ENCODE data around the gene THOC5. TPM values are rescaled to one million over a fixed set of nuclear protein-coding genes. Genes with fewer than 3 reads are reported as not detected.
"Not testable (repeated sequence)": the region's sequence is repeated elsewhere in the genome, so short reads cannot be mapped to it uniquely, and the experiment has no call there.

The THOC5 gene
- 10 to 100 TPM; 38.4 to 41.3 TPM for total RNA-seq
- polyA plus RNA-seq (ENCODE audit: insufficient read length in 6 of 6) = 10 to 100 TPM; 32.7 to 44.2 (median 37.0) TPM
- long read RNA-seq, donor 1, full-length matches to known transcripts = 3 of 8 reads
- long read RNA-seq, donor 1, partial matches to known transcripts = 5 of 8 reads
- long read RNA-seq, donor 1, other reads (novel, unspliced or antisense) = 0 of 8 reads
- long read RNA-seq, donor 2, partial matches to known transcripts = 0 of 3 reads
- long read RNA-seq, donor 2, other reads (novel, unspliced or antisense) = 0 of 3 reads
- long read RNA-seq, donor 3, full-length matches to known transcripts = 9 of 9 reads
- long read RNA-seq, donor 3, partial matches to known transcripts = 0 of 9 reads
- long read RNA-seq, donor 3, other reads (novel, unspliced or antisense) = 0 of 9 reads
- long read RNA-seq, donor 4, full-length matches to known transcripts = 13 of 23 reads
- long read RNA-seq, donor 4, partial matches to known transcripts = 4 of 23 reads
- long read RNA-seq, donor 4, other reads (novel, unspliced or antisense) = 6 of 23 reads
- long read RNA-seq, donor 5, full-length matches to known transcripts = 3 of 3 reads
- long read RNA-seq, donor 5, partial matches to known transcripts = 0 of 3 reads
- long read RNA-seq, donor 5, other reads (novel, unspliced or antisense) = 0 of 3 reads
- long read RNA-seq, donor 6, full-length matches to known transcripts = 4 of 4 reads
- long read RNA-seq, donor 6, partial matches to known transcripts = 0 of 4 reads
- long read RNA-seq, donor 6, other reads (novel, unspliced or antisense) = 0 of 4 reads
- long read RNA-seq, donor 7, full-length matches to known transcripts = 2 of 2 reads
- long read RNA-seq, donor 7, partial matches to known transcripts = 0 of 2 reads
- long read RNA-seq, donor 7, other reads (novel, unspliced or antisense) = 0 of 2 reads
- long read RNA-seq, donor 8, full-length matches to known transcripts = 3 of 3 reads
- long read RNA-seq, donor 8, partial matches to known transcripts = 0 of 3 reads
- long read RNA-seq, donor 8, other reads (novel, unspliced or antisense) = 0 of 3 reads
- long read RNA-seq, donor 9 = 0 reads
- long read RNA-seq, donor 10, full-length matches to known transcripts = 6 of 11 reads
- long read RNA-seq, donor 10, partial matches to known transcripts = 1 of 11 reads
- long read RNA-seq, donor 10, other reads (novel, unspliced or antisense) = 4 of 11 reads
- long read RNA-seq, donor 11, full-length matches to known transcripts = 3 of 3 reads
- long read RNA-seq, donor 11, partial matches to known transcripts = 0 of 3 reads
- long read RNA-seq, donor 11, other reads (novel, unspliced or antisense) = 0 of 3 reads
- long read RNA-seq, donor 12, partial matches to known transcripts = 0 of 1 reads
- long read RNA-seq, donor 12, other reads (novel, unspliced or antisense) = 0 of 1 reads

DNA sequence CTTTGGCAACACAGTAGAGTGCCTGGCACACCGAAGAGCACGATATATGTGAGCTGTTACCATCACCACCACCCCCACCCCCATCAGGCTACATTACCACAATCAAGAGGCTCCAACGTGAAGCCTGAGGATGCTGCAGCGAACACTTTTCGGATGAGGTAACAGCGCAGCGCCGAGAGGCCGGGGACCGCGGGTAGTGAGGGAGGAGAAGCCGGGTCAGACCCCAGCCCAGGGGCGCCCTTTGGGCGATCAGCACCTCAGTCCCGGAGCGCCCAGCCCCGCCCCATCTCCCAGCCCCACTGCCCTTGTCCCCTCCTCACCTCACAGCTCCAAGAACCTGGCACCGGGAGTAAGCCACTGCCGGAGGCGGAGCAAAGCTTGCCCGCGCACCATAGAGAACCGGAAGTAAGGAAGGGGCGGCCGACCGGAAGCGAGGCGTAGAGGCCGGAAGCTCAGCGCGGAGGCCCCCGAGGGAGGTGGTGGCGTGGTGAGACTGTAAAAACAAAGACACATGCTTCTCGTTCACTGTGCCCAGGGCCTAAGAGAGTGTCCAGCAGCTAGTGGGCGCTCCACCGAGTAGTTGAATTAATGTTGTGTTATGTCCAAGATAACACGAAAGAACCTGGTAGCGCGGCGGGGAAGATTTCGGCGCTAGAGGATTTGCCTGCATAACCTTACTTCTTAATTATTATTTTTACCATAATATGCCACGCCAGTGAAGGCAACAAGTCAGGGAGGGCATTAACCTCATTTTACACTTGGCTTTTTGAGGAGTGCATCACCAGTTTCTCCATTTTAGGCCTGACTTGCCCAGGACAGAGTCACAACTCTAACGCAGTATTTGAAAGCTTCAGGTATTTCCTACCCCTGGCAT lies at the start of gene THOC5:
Gene THOC5 (minus strand): TSS at position 407 of the 874 bp plus-strand sequence. CDS start 4,610 bp downstream, outside the sequence.
- DNase-seq = peak; percentile 92 to 97 (median 96)
- H3K9me3 ChIP-seq = no peaks in the 10 kb centered on the region
- peak within 1 kb of the TSS; percentile 76 to 81 for H3K4me3 ChIP-seq
- intact Hi-C loops (cut with DNase I) = no loop called here
- peak within 1 kb of the TSS; percentile 80 to 87 for H3K27ac ChIP-seq
- no peaks in the 10 kb centered on the region for H3K27me3 ChIP-seq
- ATAC-seq = peak; percentile 98
- peaks cover 6 to 14% of the 10 kb centered on the region in 2 donors for H3K4me1 ChIP-seq
- peaks cover 0 to 38% of the 10 kb centered on the region in 2 donors for H3K36me3 ChIP-seq
- TF ChIP-seq, protein P1, sequence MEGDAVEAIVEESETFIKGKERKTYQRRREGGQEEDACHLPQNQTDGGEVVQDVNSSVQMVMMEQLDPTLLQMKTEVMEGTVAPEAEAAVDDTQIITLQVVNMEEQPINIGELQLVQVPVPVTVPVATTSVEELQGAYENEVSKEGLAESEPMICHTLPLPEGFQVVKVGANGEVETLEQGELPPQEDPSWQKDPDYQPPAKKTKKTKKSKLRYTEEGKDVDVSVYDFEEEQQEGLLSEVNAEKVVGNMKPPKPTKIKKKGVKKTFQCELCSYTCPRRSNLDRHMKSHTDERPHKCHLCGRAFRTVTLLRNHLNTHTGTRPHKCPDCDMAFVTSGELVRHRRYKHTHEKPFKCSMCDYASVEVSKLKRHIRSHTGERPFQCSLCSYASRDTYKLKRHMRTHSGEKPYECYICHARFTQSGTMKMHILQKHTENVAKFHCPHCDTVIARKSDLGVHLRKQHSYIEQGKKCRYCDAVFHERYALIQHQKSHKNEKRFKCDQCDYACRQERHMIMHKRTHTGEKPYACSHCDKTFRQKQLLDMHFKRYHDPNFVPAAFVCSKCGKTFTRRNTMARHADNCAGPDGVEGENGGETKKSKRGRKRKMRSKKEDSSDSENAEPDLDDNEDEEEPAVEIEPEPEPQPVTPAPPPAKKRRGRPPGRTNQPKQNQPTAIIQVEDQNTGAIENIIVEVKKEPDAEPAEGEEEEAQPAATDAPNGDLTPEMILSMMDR (IDR thresholded peaks at IDR 0.05) = peak; percentile 47 to 51

DNA sequence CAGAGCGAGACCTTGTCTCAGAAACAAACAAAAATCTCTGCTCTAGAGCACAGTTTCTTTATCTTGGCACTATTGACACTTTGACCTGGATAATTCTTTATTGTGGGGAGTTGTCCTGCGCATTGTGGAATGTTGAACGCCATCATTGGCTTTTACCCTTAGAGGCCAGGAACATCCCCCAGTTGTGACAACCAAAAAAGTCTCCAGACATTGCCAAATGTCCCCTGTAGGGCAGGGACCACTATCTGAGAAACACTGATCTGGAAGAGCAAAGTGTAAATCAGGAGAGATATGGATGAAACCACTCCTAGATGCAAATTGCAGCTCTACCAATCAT lies 45.1 kb upstream of the THOC5 start:
- TF ChIP-seq, protein P1 (IDR thresholded peaks at IDR 0.05) = no peak
- no peak overlapping the region for H3K4me3 ChIP-seq

GRCh38 chr22:29597871-29598683 lies 44.5 kb upstream of the THOC5 start:
- H3K27ac ChIP-seq; ATAC-seq; H3K4me1 ChIP-seq; H3K4me3 ChIP-seq; H3K27me3 ChIP-seq; intact Hi-C loops (cut with DNase I); H3K9me3 ChIP-seq; DNase-seq; H3K36me3 ChIP-seq: not testable (repeated sequence)

More for the DNA sequence above, 45.1 kb upstream of the THOC5 start:
- no peak for ATAC-seq
- Histone ChIP-seq H3K27ac (no peak overlapping the region), H3K36me3 (no peaks in the 10 kb centered on the region), H3K9me3 (no peaks in the 10 kb centered on the region), H3K4me1 (peaks cover 0 to 6% of the 10 kb centered on the region in 2 donors), H3K27me3 (no peaks in the 10 kb centered on the region)
- intact Hi-C loops (cut with DNase I) = no loop called here
- no peak for DNase-seq

- intact Hi-C loops (cut with DNase I) = no loop called here
- no peak for DNase-seq
- H3K27ac ChIP-seq = peak overlapping the region in 1 of 2 donors; percentile 70
- no peaks in the 10 kb centered on the region for H3K4me1 ChIP-seq
- no peaks in the 10 kb centered on the region for H3K36me3 ChIP-seq
- TF ChIP-seq, protein P1 (IDR thresholded peaks at IDR 0.05) = no peak
- H3K27me3 ChIP-seq = no peaks in the 10 kb centered on the region
- H3K9me3 ChIP-seq = no peaks in the 10 kb centered on the region
- no peak overlapping the region for H3K4me3 ChIP-seq
- ATAC-seq = no peak
These were observed 42.9 kb upstream of the THOC5 start for GRCh38 chr22:29596408-29596807.

DNA sequence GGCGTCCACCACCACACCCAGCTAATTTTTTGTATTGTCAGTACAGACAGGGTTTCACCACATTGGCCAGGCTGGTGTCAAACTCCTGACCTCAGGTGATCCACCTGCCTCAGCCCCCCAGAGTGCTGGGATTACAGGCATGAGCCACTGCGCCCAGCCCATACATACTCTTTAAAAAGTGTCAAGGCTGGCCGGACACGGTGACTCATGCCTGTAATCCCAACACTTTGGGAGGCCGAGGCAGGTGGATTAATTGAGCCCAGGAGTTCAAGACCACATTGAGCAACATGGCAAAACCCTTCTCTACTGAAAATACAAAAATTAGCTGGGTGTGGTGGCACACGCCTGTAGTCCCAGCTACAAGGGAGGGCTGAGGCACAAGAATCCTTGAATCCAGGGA lies 40.9 kb upstream of the THOC5 start:
- ATAC-seq; H3K4me3 ChIP-seq; intact Hi-C loops (cut with DNase I); H3K27me3 ChIP-seq; H3K4me1 ChIP-seq; DNase-seq; H3K36me3 ChIP-seq; H3K9me3 ChIP-seq; H3K27ac ChIP-seq: not testable (repeated sequence)

Data from left lung (tissue), 14 donors.